Common myeloid progenitor, CD34-positive (primary cell): ENCODE data around the gene CWF19L1.

Source experiments
- CTCF ChIA-PET: fragments of 350-600 bp; sonication (Branson Sonifier 250); formaldehyde crosslinking; loops from one replicate; lab custom pipeline; 2021; ENCODE audit warnings: antibody characterized with exemption; lab: Charles Lee
- POLR2A ChIA-PET: fragments of 350-600 bp; sonication (Branson Sonifier 250); formaldehyde crosslinking; loops from one replicate; lab custom pipeline; 2021; ENCODE audit warnings: antibody characterized with exemption; lab: Charles Lee
- DNase-seq, 3 donors: peaks; one replicate each; pipeline versions ENCODE4 v3.0.0 to v3.0.0-alpha.2; 2013
- H3K27ac ChIP-seq, 2 experiments: 1 replicate in 1 of 2; 2 replicates in 1 of 2; pipeline ENCODE4 v1.7.0; 2013; ENCODE audit warnings: inconsistent platforms in 2 of 2, low read length in 2 of 2, mild to moderate bottlenecking in 2 of 2, low read depth in 1 of 2, moderate library complexity in 1 of 2; ENCODE audit not compliant: severe bottlenecking in 2 of 2, insufficient read depth in 1 of 2, poor library complexity in 1 of 2
- H3K27me3 ChIP-seq, 5 experiments: replicated peaks in 2 of 5; 1 replicate in 3 of 5; 2 replicates in 2 of 5; pipeline versions ENCODE4 v1.6.1 to v1.7.0; 2013; ENCODE audit warnings: low read length in 4 of 5, mild to moderate bottlenecking in 2 of 5, moderate library complexity in 2 of 5, inconsistent platforms in 1 of 5; ENCODE audit not compliant: insufficient read depth in 5 of 5, control insufficient read depth in 4 of 5
- H3K36me3 ChIP-seq, 4 experiments: 1 replicate in 2 of 4; 2 replicates in 2 of 4; pipeline versions ENCODE4 v1.6.1 to v1.7.0; 2013; ENCODE audit warnings: low read length in 3 of 4, control low read depth in 1 of 4, mild to moderate bottlenecking in 1 of 4; ENCODE audit not compliant: control insufficient read depth in 4 of 4, insufficient read depth in 4 of 4
- H3K4me1 ChIP-seq, 4 experiments: 1 replicate in 3 of 4; 2 replicates in 1 of 4; pipeline versions ENCODE4 v1.6.1 to v1.7.1; 2013; ENCODE audit warnings: low read length in 3 of 4, mild to moderate bottlenecking in 3 of 4, control low read depth in 1 of 4, inconsistent platforms in 1 of 4, moderate library complexity in 1 of 4; ENCODE audit not compliant: control insufficient read depth in 4 of 4, insufficient read depth in 4 of 4; ENCODE audit errors: control extremely low read depth in 1 of 4
- H3K4me3 ChIP-seq, 7 experiments: 1 replicate in 4 of 7; 2 replicates in 3 of 7; pipeline versions ENCODE4 v1.5.1 to v1.7.0; 2013; ENCODE audit warnings: mild to moderate bottlenecking in 7 of 7, low read length in 6 of 7, moderate library complexity in 6 of 7, inconsistent platforms in 2 of 7, low read depth in 2 of 7, control low read depth in 1 of 7; ENCODE audit not compliant: insufficient read depth in 4 of 7, control insufficient read depth in 1 of 7; ENCODE audit errors: extremely low read depth in 1 of 7
- H3K9me3 ChIP-seq, 5 experiments: 1 replicate in 4 of 5; 2 replicates in 1 of 5; pipeline versions ENCODE4 v1.6.1 to v1.7.1; 2013; ENCODE audit warnings: low read length in 4 of 5, mild to moderate bottlenecking in 2 of 5, inconsistent platforms in 1 of 5, low read depth in 1 of 5, moderate library complexity in 1 of 5; ENCODE audit not compliant: control insufficient read depth in 4 of 5, insufficient read depth in 2 of 5; ENCODE audit errors: control extremely low read depth in 1 of 5
- WGBS: methylation state at CpG from one replicate; pipeline ENCODE4 v1.1.5; 2013; ENCODE audit not compliant: insufficient coverage; 5-methylcytosine and 5-hydroxymethylcytosine counted together

CWF19L1 gene

DNA sequence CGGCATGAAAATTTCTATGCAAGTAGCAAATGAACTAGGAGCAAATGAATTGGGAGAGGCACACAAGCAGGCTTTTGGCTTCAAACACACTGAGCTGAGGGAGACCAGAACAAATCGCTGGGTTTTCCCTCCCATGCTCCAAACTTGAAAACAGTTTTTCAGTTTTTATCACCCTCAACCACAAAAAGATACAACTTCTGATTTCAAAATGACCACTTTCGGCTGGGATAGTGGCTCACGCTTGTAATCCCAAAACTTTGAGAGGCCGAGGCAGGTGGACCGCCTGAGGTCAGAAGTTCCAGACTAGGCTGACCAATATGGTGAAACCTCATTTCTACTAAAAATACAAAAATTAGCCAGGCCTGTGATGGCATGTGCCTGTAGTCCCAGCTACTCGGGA is 29.0 kb downstream of the CWF19L1 start:
- CTCF ChIA-PET, result interaction anchor here (0.5 to 1.8 kb wide), 2 partner anchors 8 to 24 kb away, joined by 3 to 4 read pairs; no protein-coding TSS in a partner anchor
- H3K4me3 ChIP-seq, result no peak overlapping the region
- H3K9me3 ChIP-seq, result no peaks in the 10 kb centered on the region
- no peaks in the 10 kb centered on the region for H3K27me3 ChIP-seq
- no peak for DNase-seq
- WGBS, result 95% methylated on average over 6 of the region's 7 CpGs
- no peak overlapping the region for H3K27ac ChIP-seq
- H3K36me3 ChIP-seq, result peaks cover 29 to 77% (median 44%) of the 10 kb centered on the region in 4 experiments
- POLR2A ChIA-PET, result no interaction called here
- no peaks in the 10 kb centered on the region for H3K4me1 ChIP-seq

DNA sequence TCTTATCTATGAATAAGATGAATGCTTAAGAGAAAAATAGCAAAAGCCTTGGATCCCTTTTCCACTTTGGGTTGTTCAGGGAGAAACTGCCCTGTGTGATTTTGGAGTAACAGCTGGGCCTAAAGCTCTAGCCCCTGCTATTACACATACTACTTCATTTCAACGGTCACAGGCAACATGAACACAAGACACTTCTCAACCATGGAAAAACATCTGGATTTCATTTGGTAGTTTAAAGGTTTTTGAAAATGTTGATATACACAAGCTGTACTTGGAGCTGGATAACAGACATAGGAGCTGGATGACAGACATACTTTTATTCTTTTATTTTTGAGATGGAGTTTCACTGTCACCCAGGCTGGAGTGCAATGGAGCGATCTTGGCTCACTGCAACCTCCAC is 35.3 kb downstream of the CWF19L1 start:
- Histone ChIP-seq H3K27me3 (no peaks in the 10 kb centered on the region), H3K27ac (no peak overlapping the region), H3K4me3 (no peak overlapping the region), H3K9me3 (no peaks in the 10 kb centered on the region), H3K4me1 (peaks cover 0 to 19% (median 3%) of the 10 kb centered on the region in 4 experiments), H3K36me3 (peaks cover 14 to 45% (median 28%) of the 10 kb centered on the region in 4 experiments)
- POLR2A ChIA-PET, result no interaction called here
- WGBS, result 88% methylated on average over 1 of the region's 2 CpGs
- no peak for DNase-seq
- CTCF ChIA-PET, result no interaction called here

DNA sequence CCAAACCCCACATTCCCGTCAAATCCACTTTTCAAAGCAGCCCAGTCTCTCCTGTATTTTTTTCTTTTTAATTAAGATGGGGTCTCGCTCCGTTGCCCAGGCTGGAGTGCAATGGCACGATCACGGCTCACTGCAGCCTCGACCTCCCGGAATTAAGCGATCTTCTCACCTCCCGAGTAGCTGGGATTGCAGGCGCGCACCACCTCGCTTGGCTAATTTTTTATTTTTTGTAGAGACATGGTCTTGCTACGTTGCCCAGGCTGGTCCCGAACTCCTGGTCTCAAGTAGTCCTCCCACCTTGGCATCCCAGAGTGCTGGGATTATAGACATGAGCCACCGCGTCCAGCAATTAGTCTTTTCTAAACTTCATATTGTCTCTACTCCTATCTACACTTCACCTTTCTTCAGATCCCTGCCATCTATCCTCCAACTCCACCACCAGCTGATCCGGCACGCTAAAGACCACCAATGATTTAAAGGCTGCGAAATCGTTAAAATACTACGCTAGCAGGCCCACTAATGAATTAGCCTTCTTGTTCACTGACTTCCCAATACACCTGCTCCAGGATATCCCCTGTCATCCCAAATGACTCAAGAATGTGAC is 37.5 kb downstream of the CWF19L1 start:
- H3K27me3 ChIP-seq, result no peaks in the 10 kb centered on the region
- ChIA-PET CTCF (interaction anchor here (1.1 kb wide), 1 partner anchor 10 kb away, joined by 4 read pairs; no protein-coding TSS in a partner anchor), POLR2A (interaction anchor here (0.6 kb wide), 1 partner anchor 26 kb away, joined by 4 read pairs; no protein-coding TSS in a partner anchor)
- peak overlapping the region; percentile 88 to 91 for H3K27ac ChIP-seq
- peak overlapping the region in 6 of 7 experiments; percentile 74 to 100 (median 96) for H3K4me3 ChIP-seq
- peaks cover 0 to 19% (median 3%) of the 10 kb centered on the region in 4 experiments for H3K4me1 ChIP-seq
- no peak for DNase-seq
- WGBS, result 75% methylated on average over 18 of the region's 21 CpGs
- peaks cover 3 to 33% (median 18%) of the 10 kb centered on the region in 4 experiments for H3K36me3 ChIP-seq
- no peaks in the 10 kb centered on the region for H3K9me3 ChIP-seq

DNA sequence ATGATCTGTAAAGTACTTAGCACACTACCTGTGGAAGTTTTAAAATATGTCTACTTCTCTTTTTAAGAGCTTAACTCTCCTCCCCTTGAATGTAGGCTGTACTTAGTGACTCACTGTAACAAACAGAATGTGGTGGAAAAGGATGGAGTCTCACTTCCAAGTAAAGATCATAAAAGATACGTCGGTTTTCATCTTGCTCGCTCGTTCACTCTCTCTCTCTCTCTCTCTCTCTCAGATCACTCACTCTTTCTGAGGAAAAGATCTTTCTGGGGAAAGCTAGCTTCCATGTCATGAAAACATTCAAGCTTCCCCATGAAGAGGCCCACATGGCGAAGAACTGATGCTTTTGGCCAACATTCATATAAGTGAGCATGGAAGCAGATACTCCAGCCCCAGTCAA is 43.6 kb downstream of the CWF19L1 start:
- H3K9me3 ChIP-seq, result no peaks in the 10 kb centered on the region
- no peaks in the 10 kb centered on the region for H3K27me3 ChIP-seq
- POLR2A ChIA-PET, result interaction anchor here (0.7 to 1.4 kb wide), 2 partner anchors 33 to 413 kb away, joined by 3 to 7 read pairs; no protein-coding TSS in a partner anchor
- DNase-seq, result peak in 2 of 3 donors; percentile 18 to 26
- peaks cover 6 to 38% (median 19%) of the 10 kb centered on the region in 4 experiments for H3K36me3 ChIP-seq
- WGBS, result 77% methylated on average over 5 of the region's 5 CpGs
- H3K4me3 ChIP-seq, result no peak overlapping the region
- H3K27ac ChIP-seq, result no peak overlapping the region
- peaks cover 0 to 10% (median 1%) of the 10 kb centered on the region in 4 experiments for H3K4me1 ChIP-seq
- CTCF ChIA-PET, result interaction anchor here (1.2 to 3.8 kb wide), 3 partner anchors 8 to 13 kb away, joined by 4 to 9 read pairs (median 4); no protein-coding TSS in a partner anchor

DNA sequence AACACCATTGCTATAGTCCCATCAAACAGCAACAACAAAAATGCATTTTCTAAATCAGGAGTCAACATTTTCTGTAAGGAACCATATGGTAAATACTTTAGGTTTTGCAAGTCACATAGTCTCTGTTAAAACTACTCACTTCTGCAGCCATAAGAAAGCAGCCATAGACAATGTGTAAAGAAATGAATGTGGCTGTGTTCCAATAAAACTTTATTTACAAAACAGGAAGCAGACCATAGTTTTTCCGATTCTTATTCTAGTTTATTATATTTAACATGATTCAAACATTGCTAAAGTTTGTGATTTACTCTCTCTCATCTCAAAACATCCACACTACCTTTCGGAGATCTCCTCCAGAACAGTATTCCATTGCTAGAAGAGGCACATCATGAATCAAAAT is 44.9 kb downstream of the CWF19L1 start:
- ChIA-PET CTCF (no interaction called here), POLR2A (no interaction called here)
- H3K4me1 ChIP-seq, result no peaks in the 10 kb centered on the region
- 100% methylated on average over 1 of the region's 2 CpGs for WGBS
- H3K27me3 ChIP-seq, result no peaks in the 10 kb centered on the region
- H3K4me3 ChIP-seq, result no peak overlapping the region
- H3K27ac ChIP-seq, result no peak overlapping the region
- no peak for DNase-seq
- H3K36me3 ChIP-seq, result peaks cover 6 to 51% (median 31%) of the 10 kb centered on the region in 4 experiments
- no peaks in the 10 kb centered on the region for H3K9me3 ChIP-seq

DNA sequence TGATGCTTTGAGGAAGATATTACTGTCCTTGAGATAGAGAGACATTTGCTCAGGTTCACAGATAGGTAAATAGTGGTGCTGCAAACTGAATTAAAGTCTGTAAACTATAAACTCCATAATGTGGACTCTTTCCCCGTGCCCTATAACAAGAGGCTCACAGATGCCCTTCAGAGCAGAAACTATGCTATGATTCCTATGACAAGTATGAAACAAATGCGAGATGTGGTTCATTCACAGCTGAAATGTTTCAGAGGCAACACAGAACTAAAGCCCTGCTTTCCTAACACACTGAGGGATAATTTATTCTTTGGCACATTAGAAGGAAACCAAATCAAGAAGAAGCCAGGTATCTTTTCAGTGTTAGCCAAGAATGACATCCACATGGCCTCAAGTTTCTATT is 51.4 kb downstream of the CWF19L1 start:
- H3K4me3 ChIP-seq, result no peak overlapping the region
- POLR2A ChIA-PET, result interaction anchor here (0.7 kb wide), 1 partner anchor 330 kb away, joined by 4 read pairs; no protein-coding TSS in a partner anchor
- H3K36me3 ChIP-seq, result peaks cover 7 to 67% (median 46%) of the 10 kb centered on the region in 4 experiments
- H3K27me3 ChIP-seq, result no peaks in the 10 kb centered on the region
- no peak for DNase-seq
- no peaks in the 10 kb centered on the region for H3K9me3 ChIP-seq
- peaks cover 0 to 2% (median 0%) of the 10 kb centered on the region in 4 experiments for H3K4me1 ChIP-seq
- no peak overlapping the region for H3K27ac ChIP-seq
- WGBS, result 100% methylated on average over 2 of the region's 2 CpGs
- CTCF ChIA-PET, result interaction anchor here (2.1 to 2.8 kb wide), 2 partner anchors 9 to 24 kb away, joined by 6 to 9 read pairs; no protein-coding TSS in a partner anchor

DNA sequence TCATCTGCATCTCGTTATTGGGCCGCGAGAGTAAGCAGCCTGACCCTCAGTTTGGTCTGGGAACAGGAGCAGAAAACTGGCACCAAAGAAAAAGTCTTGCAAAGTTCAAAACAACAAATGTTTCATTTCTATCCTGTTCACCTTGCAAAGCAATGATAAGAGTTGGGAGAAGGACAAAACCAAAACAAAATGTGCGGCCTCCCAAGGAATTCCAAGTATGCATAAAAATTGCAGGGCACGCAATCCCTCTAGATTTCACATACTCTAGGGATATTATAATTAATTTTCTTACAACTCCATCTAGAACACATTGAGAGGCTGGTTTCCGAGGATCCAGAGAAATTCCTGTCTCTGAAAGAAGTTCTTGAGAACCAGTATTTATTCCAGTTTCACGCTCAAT is 58.1 kb downstream of the CWF19L1 start:
- POLR2A ChIA-PET, result no interaction called here
- DNase-seq, result no peak
- Histone ChIP-seq H3K4me1 (no peaks in the 10 kb centered on the region), H3K36me3 (peaks cover 13 to 46% (median 28%) of the 10 kb centered on the region in 4 experiments), H3K4me3 (no peak overlapping the region), H3K27ac (no peak overlapping the region), H3K9me3 (no peaks in the 10 kb centered on the region), H3K27me3 (no peaks in the 10 kb centered on the region)
- CTCF ChIA-PET, result no interaction called here
- WGBS, result 100% methylated on average over 1 of the region's 7 CpGs
